Stimulated activated CD8-positive, alpha-beta memory T cell treated with anti-CD3 and anti-CD28 coated beads, Interleukin-15, amount 100 ng/mL, for 1 hour (primary cell): ENCODE measurements around the gene ADAMTS12.
"Not testable (repeated sequence)": the region's sequence is repeated elsewhere in the genome, so short reads cannot be mapped to it uniquely, and the experiment has no call there.

Experiments used
- DNase-seq: peaks from one replicate; pipeline ENCODE4 v3.0.0-alpha.2; 2020; ENCODE audit warnings: low read depth

ADAMTS12 gene

GRCh38 chr5:33530183-33531036 lies 361.4 kb downstream of the ADAMTS12 start:
- no peak for DNase-seq

- no peak for DNase-seq
These were observed 364.1 kb downstream of the ADAMTS12 start for GRCh38 chr5:33527696-33528095.

- DNase-seq = no peak
These were observed 365.0 kb downstream of the ADAMTS12 start for GRCh38 chr5:33526755-33527154.

- DNase-seq = no peak
These were observed 367.3 kb downstream of the ADAMTS12 start for GRCh38 chr5:33524476-33524875.

GRCh38 chr5:33523208-33523771 lies 368.5 kb downstream of the ADAMTS12 start:
- DNase-seq = no peak

- DNase-seq = no peak
These were observed 375.4 kb downstream of the ADAMTS12 start for GRCh38 chr5:33516421-33516820.

DNA sequence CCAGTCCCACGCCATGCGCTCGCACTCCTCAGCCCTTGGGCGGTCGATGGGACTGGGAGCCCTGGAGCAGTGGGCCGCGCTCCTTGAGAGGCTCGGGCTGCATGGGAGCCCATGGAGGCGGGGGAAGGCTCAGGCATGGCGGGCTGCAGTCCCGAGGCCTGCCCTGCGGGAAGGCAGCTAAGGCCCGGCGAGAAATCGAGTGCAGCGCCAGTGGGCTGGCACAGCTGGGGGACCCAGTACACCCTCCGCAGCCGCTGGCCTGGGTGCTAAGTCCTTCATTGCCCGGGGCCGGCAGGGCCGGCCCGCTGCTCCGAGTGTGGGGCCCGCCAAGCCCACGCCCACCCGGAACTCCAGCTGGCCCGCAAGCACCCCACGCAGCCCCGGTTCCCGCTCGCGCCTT lies 376.4 kb downstream of the ADAMTS12 start:
- not testable (repeated sequence) for DNase-seq

GRCh38 chr5:33513462-33514185 lies 378.2 kb downstream of the ADAMTS12 start:
- no peak for DNase-seq

DNA sequence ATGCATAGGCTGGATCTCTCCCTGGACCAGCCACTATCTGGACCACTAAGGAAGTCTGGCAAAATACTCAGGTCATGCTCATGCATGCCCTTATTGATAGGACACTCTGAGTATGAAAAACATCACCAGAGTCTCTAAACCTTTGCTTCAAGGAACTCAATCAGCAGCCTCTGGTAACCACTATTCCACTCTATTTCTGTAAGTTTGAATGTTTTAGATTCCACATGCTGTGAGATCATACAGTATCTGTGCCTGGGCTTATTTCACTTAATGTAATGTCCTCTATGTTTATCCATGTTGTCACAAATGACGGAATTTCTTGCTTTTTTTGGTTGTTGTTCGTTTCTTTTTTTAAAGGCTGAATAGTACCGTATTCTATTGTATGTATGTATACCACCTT lies 382.8 kb downstream of the ADAMTS12 start:
- no peak for DNase-seq

- no peak for DNase-seq
These were observed 384.4 kb downstream of the ADAMTS12 start for GRCh38 chr5:33507426-33507825.

- no peak for DNase-seq
These were observed 387.2 kb downstream of the ADAMTS12 start for GRCh38 chr5:33504570-33504969.

DNA sequence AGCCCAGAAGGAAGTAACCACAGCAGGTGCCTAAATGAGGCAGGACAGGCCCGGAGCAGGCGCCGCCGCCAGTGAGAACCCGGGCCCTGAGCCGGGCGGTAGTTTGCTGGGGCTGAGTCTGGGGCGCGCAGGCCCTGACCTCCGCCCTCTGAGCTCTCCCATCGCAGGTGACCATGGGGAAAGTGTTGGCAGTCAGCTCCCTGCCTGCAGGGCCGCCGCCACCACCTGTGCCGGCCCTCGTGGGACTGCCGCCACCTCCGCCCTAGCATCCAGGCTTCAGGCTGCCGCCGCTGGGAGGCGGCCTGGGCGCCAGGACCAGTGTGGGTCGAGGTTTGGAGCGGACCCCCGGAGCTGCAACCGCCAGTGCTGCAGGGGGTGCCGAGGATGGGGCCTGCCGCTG lies 389.9 kb downstream of the ADAMTS12 start:
- DNase-seq = no peak

GRCh38 chr5:33501260-33501659 lies 390.5 kb downstream of the ADAMTS12 start:
- DNase-seq = no peak

DNA sequence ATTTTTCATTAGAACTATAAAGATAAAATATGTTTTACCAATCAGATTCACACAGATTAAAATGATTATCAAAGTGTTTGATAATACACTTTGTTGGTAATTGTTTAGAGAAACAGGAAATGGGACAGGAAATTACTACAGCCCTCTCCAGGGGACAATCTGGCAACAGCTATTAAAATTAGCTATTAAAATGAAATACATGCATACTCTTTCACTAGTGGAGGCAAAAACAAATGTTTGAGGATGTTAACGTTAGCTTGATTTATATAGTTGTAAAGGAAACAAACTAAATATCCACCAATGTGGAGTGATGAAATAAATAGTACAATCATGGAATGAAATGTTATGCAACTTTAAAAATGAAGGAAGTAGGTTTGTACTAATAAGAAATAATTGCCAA lies 397.3 kb downstream of the ADAMTS12 start:
- no peak for DNase-seq

DNA sequence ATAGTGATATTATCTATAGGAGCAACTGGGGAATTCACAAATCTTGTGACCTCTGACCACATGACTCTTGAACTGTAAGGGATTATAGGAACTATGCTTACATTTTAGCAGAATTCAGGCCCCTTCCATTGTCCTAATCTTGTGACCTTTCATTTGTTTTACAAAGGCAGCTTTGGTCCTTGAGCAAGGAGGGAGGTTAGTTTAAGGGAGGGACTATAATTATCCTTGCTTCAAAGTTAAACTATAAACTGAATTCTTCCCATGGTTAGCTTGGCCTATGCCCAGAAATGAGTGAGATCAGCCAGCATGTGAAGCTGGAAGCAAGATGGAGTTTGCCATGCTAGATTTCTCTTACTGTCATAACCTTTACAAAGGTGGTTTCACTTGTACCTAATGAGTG lies 399.8 kb downstream of the ADAMTS12 start:
- no peak for DNase-seq

GRCh38 chr5:33490071-33490665 lies 401.6 kb downstream of the ADAMTS12 start:
- no peak for DNase-seq

DNA sequence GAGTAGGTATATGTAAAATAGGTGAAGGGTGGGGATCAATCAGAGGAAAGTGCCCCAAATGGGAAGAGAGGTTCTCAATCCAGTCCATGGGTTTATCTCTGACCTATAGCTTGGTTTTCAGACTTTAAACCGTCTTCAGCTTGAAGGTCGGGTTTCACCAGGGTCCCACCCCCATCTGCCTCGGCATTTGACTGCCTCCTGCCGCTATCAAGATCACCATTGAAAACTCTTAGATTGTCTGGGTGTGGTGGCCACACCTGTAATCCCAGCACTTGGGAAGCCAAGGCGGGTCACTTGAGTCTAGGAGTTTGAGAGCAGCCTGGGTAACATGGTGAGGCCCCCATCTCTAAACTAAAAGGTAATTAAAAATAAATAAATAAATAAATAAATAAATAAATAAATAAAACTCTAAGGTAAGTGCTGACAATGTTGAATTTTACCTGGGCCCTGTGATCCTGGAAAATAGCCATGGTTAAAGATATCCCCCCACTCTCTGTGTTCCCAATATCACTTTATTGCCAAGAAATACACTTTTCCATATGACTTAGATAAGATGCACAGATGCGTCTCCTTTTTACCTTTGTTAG lies 402.2 kb downstream of the ADAMTS12 start:
- DNase-seq = no peak

GRCh38 chr5:33488558-33489355 lies 403.0 kb downstream of the ADAMTS12 start:
- no peak for DNase-seq

DNA sequence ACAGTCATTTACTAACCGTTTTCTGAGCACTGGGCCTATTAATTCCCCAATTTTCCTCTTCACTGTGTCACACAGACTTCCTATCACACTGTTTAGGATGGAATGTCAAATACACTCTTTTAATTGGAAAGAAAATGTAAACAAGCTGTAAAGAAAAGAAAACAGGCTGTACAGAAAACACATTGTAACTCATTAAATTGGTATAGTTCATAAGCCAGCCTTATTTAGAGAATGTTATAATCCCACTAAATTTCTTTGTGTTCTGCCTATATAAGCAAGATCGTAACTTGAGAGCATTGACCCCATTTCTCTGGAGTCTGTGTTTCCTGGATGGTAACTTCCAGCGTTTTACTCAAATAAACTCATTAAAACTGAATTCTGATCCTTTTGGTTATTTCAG lies 404.6 kb downstream of the ADAMTS12 start:
- no peak for DNase-seq

- DNase-seq = no peak
These were observed 409.5 kb downstream of the ADAMTS12 start for GRCh38 chr5:33482335-33482734.

DNA sequence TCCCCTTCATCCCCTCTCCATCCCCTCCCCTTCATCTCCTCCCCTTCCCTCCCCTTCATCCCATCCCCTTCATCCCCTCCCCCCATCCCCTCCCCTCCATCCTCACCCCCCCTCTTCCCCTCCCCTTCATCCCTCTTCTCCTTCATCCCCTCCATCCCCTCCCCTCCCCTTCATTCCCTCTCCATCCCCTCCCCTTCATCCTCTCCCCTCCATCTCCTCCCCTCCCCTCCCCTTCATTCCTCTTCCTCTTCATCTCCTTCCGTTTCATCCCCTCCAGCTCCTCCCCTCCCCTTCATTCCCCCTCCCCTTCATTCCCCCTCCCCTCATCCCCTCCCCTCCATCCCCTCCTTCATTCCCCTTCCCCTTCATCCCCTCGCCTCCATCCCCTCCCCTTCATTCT lies 410.9 kb downstream of the ADAMTS12 start:
- DNase-seq = no peak
